GM12872 (cell line): ENCODE data around the gene THUMPD2.

ENCODE experiments used
- CTCF ChIP-seq: IDR thresholded peaks from 3 replicates; pipeline ENCODE4 v1.5.1; 2011; ENCODE audit warnings: low read depth, mild to moderate bottlenecking, low read length, moderate library complexity; ENCODE audit not compliant: insufficient read depth

Gene THUMPD2

GRCh38 chr2:39778775-39779340 lies at the start of gene THUMPD2:
Gene THUMPD2, minus strand, starts transcription at chr2:39779258. Its CDS starts 19 bp downstream, at chr2:39779239.
- TF ChIP-seq CTCF, result no peak

GRCh38 chr2:39821871-39822270 lies 42.8 kb upstream of the THUMPD2 start:
- no peak for TF ChIP-seq CTCF

GRCh38 chr2:39816845-39817244 lies 37.8 kb upstream of the THUMPD2 start:
- TF ChIP-seq CTCF, result no peak

GRCh38 chr2:39816428-39816827 lies 37.4 kb upstream of the THUMPD2 start:
- no peak for TF ChIP-seq CTCF

GRCh38 chr2:39805936-39806608 lies 27.0 kb upstream of the THUMPD2 start:
- no peak for TF ChIP-seq CTCF

GRCh38 chr2:39803839-39804238 lies 24.8 kb upstream of the THUMPD2 start:
- no peak for TF ChIP-seq CTCF

GRCh38 chr2:39800752-39801151 lies 21.7 kb upstream of the THUMPD2 start:
- no peak for TF ChIP-seq CTCF
